SK-N-SH (cell line): Measurements from ENCODE around the gene LHFPL4. TPM values are rescaled to one million over a fixed set of nuclear protein-coding genes. Genes with fewer than 3 reads are reported as not detected.

Source experiments
- CTCF ChIA-PET: fragments of 300-600, 350-600 bp; formaldehyde crosslinking; extraction: SDS; loops from one replicate; lab custom pipeline; 2021; lab: Yijun Ruan, JAX
- POLR2A ChIA-PET: fragments of 350-600 bp; sonication (Branson Sonifier 250); formaldehyde crosslinking; extraction: SDS; loops from one replicate; lab custom pipeline; 2020; ENCODE audit warnings: antibody characterized with exemption, inconsistent platforms; lab: Yijun Ruan, JAX
- DNase-seq: peaks from one replicate; pipeline ENCODE4 v3.0.0; 2012
- H2AFZ ChIP-seq: fragments of 200-600 bp; sonication (generic); 2 replicates; pipeline ENCODE4 v1.8.1; 2016; ENCODE audit warnings: antibody characterized with exemption, mild to moderate bottlenecking, low read depth
- H3F3A ChIP-seq: fragments of 200-600 bp; sonication (generic); replicated peaks from 2 replicates; pipeline ENCODE3; 2016; ENCODE audit warnings: antibody characterized with exemption, mild to moderate bottlenecking; ENCODE audit not compliant: insufficient read depth
- H3K27ac ChIP-seq, 2 experiments: fragments of 200-500 bp in 1 of 2; fragments of 200-600 bp in 1 of 2; sonication (Bioruptor generic) in 1 of 2; sonication (generic), shearing (Covaris generic) in 1 of 2; 2 replicates each; pipeline versions ENCODE4 v1.5.1 to v1.6.1; 2014 to 2016; ENCODE audit warnings: low read depth in 2 of 2, inconsistent platforms in 1 of 2, low read length in 1 of 2, mild to moderate bottlenecking in 1 of 2, mixed read lengths in 1 of 2
- H3K27me3 ChIP-seq: fragments of 200-600 bp; sonication (generic), shearing (Covaris generic); 2 replicates; pipeline ENCODE4 v1.6.1; 2016; ENCODE audit warnings: mixed run types; ENCODE audit not compliant: insufficient read depth
- H3K36me3 ChIP-seq, 2 experiments: fragments of 200-500 bp in 1 of 2; fragments of 200-600 bp in 1 of 2; sonication (Bioruptor generic) in 1 of 2; sonication (generic) in 1 of 2; replicated peaks in 1 of 2; 2 replicates each; pipeline versions ENCODE3 to v1.5.1; 2014 to 2016; ENCODE audit warnings: low read length in 1 of 2, mild to moderate bottlenecking in 1 of 2; ENCODE audit not compliant: insufficient read depth in 2 of 2, control insufficient read depth in 1 of 2
- H3K4me1 ChIP-seq, 2 experiments: fragments of 200-500 bp in 1 of 2; fragments of 200-600 bp in 1 of 2; sonication (Bioruptor generic) in 1 of 2; sonication (generic), shearing (Covaris generic) in 1 of 2; 2 replicates each; pipeline versions ENCODE4 v1.5.1 to v1.6.1; 2014 to 2016; ENCODE audit warnings: low read depth in 1 of 2, low read length in 1 of 2, mixed run types in 1 of 2; ENCODE audit not compliant: insufficient read depth in 2 of 2, control insufficient read depth in 1 of 2
- H3K4me2 ChIP-seq: fragments of 200-600 bp; sonication (generic), shearing (Covaris generic); 2 replicates; pipeline ENCODE4 v1.6.1; 2017; ENCODE audit warnings: mixed run types
- H3K4me3 ChIP-seq, 2 experiments: fragments of 200-500 bp in 1 of 2; fragments of 200-600 bp in 1 of 2; sonication (Bioruptor generic) in 1 of 2; sonication (generic), shearing (Covaris generic) in 1 of 2; 2 replicates each; pipeline versions ENCODE4 v1.5.1 to v1.8.1; 2014 to 2016; ENCODE audit warnings: low read depth in 2 of 2, inconsistent platforms in 1 of 2, low read length in 1 of 2, mild to moderate bottlenecking in 1 of 2, mixed read lengths in 1 of 2, moderate library complexity in 1 of 2
- H3K79me2 ChIP-seq: fragments of 200-600 bp; sonication (generic); 2 replicates; pipeline ENCODE4 v1.8.1; 2017; ENCODE audit warnings: mild to moderate bottlenecking; ENCODE audit not compliant: insufficient read depth
- H3K9ac ChIP-seq: fragments of 200-600 bp; sonication (generic); 2 replicates; pipeline ENCODE4 v1.6.1; 2017; ENCODE audit warnings: mixed run types
- H3K9me2 ChIP-seq: fragments of 200-600 bp; sonication (generic); 2 replicates; pipeline ENCODE4 v1.6.1; 2017; ENCODE audit warnings: mixed run types
- H3K9me3 ChIP-seq: fragments of 200-600 bp; sonication (generic); 2 replicates; pipeline ENCODE4 v1.6.1; 2017; ENCODE audit warnings: mixed run types, mild to moderate bottlenecking, moderate library complexity
- H4K20me1 ChIP-seq: fragments of 200-600 bp; sonication (generic); 2 replicates; pipeline ENCODE4 v1.6.1; 2017; ENCODE audit warnings: mild to moderate bottlenecking, mixed run types; ENCODE audit not compliant: insufficient read depth
- CTCF ChIP-seq: fragments of 200-600 bp; sonication (generic); IDR thresholded peaks from 2 replicates; pipeline ENCODE4 v1.6.1; 2017; ENCODE audit warnings: antibody characterized with exemption, mild to moderate bottlenecking, moderate library complexity
- EP300 ChIP-seq, 2 experiments: IDR thresholded peaks; 2 replicates each; pipeline versions ENCODE4 v1.4.0 to v1.6.1; 2012; ENCODE audit warnings: borderline replicate concordance in 1 of 2, low read depth in 1 of 2, low read length in 1 of 2
- FOSL2 ChIP-seq: IDR thresholded peaks from 2 replicates; pipeline ENCODE4 v1.4.0; 2012; ENCODE audit warnings: low read depth, mild to moderate bottlenecking, moderate library complexity, borderline replicate concordance
- GABPA ChIP-seq: IDR thresholded peaks from 2 replicates; pipeline ENCODE4 v1.4.0; 2012; ENCODE audit warnings: low read depth, mild to moderate bottlenecking
- GATA2 ChIP-seq: sonication (generic); formaldehyde crosslinking; IDR thresholded peaks from 2 replicates; pipeline ENCODE4 v1.5.0; 2020; ENCODE audit warnings: mild to moderate bottlenecking, missing genetic modification reagents
- MXI1 ChIP-seq: IDR thresholded peaks from 2 replicates; pipeline ENCODE4 v1.6.1; 2012; ENCODE audit warnings: mild to moderate bottlenecking, low read depth, low read length, improper control_type of control experiment
- NRF1 ChIP-seq: IDR thresholded peaks from 2 replicates; pipeline ENCODE4 v1.6.1; 2012; ENCODE audit warnings: low read depth, mild to moderate bottlenecking, low read length
- POLR2AphosphoS5 ChIP-seq: IDR thresholded peaks from 2 replicates; pipeline ENCODE4 v1.6.1; 2012; ENCODE audit warnings: low read depth, low read length
- RAD21 ChIP-seq: IDR thresholded peaks from 2 replicates; pipeline ENCODE4 v1.6.1; 2012; ENCODE audit warnings: mild to moderate bottlenecking, low read length
- REST ChIP-seq: IDR thresholded peaks from 2 replicates; pipeline ENCODE4 v1.6.1; 2012; ENCODE audit warnings: mild to moderate bottlenecking, low read depth, low read length, moderate library complexity
- RXRA ChIP-seq: IDR thresholded peaks from 2 replicates; pipeline ENCODE4 v1.4.0; 2012; ENCODE audit warnings: low read depth, mild to moderate bottlenecking, borderline replicate concordance
- TAF1 ChIP-seq: IDR thresholded peaks from 2 replicates; pipeline ENCODE4 v1.6.1; 2012; ENCODE audit warnings: low read depth, mild to moderate bottlenecking, low read length, moderate library complexity, borderline replicate concordance
- TCF12 ChIP-seq: IDR thresholded peaks from 2 replicates; pipeline ENCODE4 v1.4.0; 2012
- USF2 ChIP-seq: fragments of 150-350 bp; IDR thresholded peaks from 2 replicates; pipeline ENCODE4 v1.6.1; 2017; ENCODE audit warnings: antibody characterized with exemption, low read length, low read depth, borderline replicate concordance
- whole genome bisulfite sequencing: methylation state at CpG from one replicate; pipeline ENCODE4 v1.1.6; 2017; ENCODE audit warnings: low lambda C conversion rate; 5-methylcytosine and 5-hydroxymethylcytosine counted together
- polyA plus RNA-seq, 3 experiments: library from polyadenylated mRNA; depleted of rRNA; stranded (reverse); fragments of >200 nt; gene quantifications; 2 replicates each; pipeline ENCODE4 v1.2.3, GENCODE V29; 2012

LHFPL4 gene
- polyA plus RNA-seq, 1 of the 3 experiments (the other 2 are of a cell fraction) = 0.39 TPM

GRCh38 chr3:9491506-9491905, 62.1 kb downstream of the LHFPL4 start:
- TF ChIP-seq TAF1 = no peak
- no peak for TF ChIP-seq RAD21
- no peak for TF ChIP-seq REST
- TF ChIP-seq GATA2 (CRISPR knock-in tag) = no peak
- no peak for TF ChIP-seq USF2
- TF ChIP-seq RXRA = no peak
- TF ChIP-seq MXI1 = no peak
- TF ChIP-seq FOSL2 = no peak
- no peak for TF ChIP-seq EP300 (IDR thresholded peaks at IDR 0.05; ENCODE audit: borderline replicate concordance in 1 of 2, low read depth in 1 of 2, low read length in 1 of 2)
- TF ChIP-seq GABPA = no peak
- TF ChIP-seq POLR2AphosphoS5 = no peak
- no peak for TF ChIP-seq CTCF
- TF ChIP-seq TCF12 = no peak
- no peak for TF ChIP-seq NRF1
- H3K27me3 ChIP-seq = no peaks in the 10 kb centered on the region
- H3K9me2 ChIP-seq = no peaks in the 10 kb centered on the region
- ChIA-PET CTCF (interaction anchor here (0.5 to 1.6 kb wide), 3 partner anchors 11 to 40 kb away, joined by 3 to 10 read pairs (median 3); no protein-coding TSS in a partner anchor), POLR2A (no interaction called here)
- no peaks in the 10 kb centered on the region for H3K9me3 ChIP-seq
- WGBS = 84% methylated on average over 3 of the region's 3 CpGs
- no peak overlapping the region for H3K9ac ChIP-seq
- no peaks in the 10 kb centered on the region for H3K4me1 ChIP-seq
- no peaks in the 10 kb centered on the region for H3K79me2 ChIP-seq
- H3F3A ChIP-seq = peaks cover 12% of the 10 kb centered on the region
- H3K36me3 ChIP-seq = peaks cover 0 to 14% of the 10 kb centered on the region in 2 experiments
- no peak overlapping the region for H3K4me2 ChIP-seq
- H3K4me3 ChIP-seq = no peak overlapping the region
- H4K20me1 ChIP-seq = no peaks in the 10 kb centered on the region
- H2AFZ ChIP-seq = no peak overlapping the region
- no peak for DNase-seq
- H3K27ac ChIP-seq = no peak overlapping the region
